GM18498 (cell line): ENCODE results near the gene PIK3CA.
"Not testable (repeated sequence)": the region's sequence is repeated elsewhere in the genome, so short reads cannot be mapped to it uniquely, and the experiment has no call there.

Experiments
- ATAC-seq: cut with Tn5 transposase; IDR thresholded peaks from one replicate; pipeline ENCODE4 v1.9.1; 2021; ENCODE audit warnings: mild to moderate bottlenecking, moderate library complexity; ENCODE audit not compliant: unreplicated experiment

PIK3CA gene

GRCh38 chr3:179196098-179196497 is 47.9 kb downstream of the PIK3CA start:
- peak; percentile 91 for ATAC-seq

DNA sequence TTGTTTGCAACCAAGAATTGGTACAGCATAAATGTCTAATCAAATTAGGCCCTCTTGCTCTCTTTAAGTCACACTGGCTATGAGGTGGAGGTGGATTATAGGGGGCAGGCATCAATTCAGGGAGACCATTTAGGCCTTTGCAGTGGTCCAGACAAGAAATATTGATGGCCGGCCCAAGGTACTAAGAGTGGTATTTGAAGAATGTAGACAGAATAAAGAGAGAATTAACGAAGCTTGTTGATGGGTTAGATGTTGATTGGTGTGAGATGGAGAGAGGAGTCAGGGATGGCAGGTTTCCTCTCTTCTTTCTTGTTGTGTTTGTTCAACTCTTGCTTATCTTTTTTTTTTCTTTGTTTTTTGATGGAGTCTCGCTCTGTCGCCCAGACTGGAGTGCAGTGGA is 48.5 kb downstream of the PIK3CA start:
- no peak for ATAC-seq

- no peak for ATAC-seq
Observed at GRCh38 chr3:179200790-179201189, 52.6 kb downstream of the PIK3CA start.

- not testable (repeated sequence) for ATAC-seq
Observed at GRCh38 chr3:179215550-179215949, 67.4 kb downstream of the PIK3CA start.

GRCh38 chr3:179218213-179218612 is 70.1 kb downstream of the PIK3CA start:
- not testable (repeated sequence) for ATAC-seq

- ATAC-seq, result no peak
Observed at GRCh38 chr3:179223548-179223947, 75.4 kb downstream of the PIK3CA start.

DNA sequence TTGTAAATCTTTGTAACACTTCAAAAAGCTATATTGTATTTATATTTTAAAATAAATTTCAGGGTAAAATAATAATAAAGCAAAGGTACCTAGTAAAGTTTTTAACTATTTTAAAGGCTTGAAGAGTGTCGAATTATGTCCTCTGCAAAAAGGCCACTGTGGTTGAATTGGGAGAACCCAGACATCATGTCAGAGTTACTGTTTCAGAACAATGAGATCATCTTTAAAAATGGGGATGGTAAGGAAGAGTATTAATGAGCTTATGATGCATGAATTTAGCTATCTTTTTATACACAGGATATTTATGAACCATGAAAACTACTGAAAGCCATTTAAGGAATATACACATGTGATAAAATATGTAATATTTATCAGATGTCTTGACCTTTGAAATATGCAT is 76.4 kb downstream of the PIK3CA start:
- no peak for ATAC-seq

GRCh38 chr3:179227349-179227748 is 79.2 kb downstream of the PIK3CA start:
- ATAC-seq, result no peak

- ATAC-seq, result no peak
Observed at GRCh38 chr3:179229177-179229576, 81.0 kb downstream of the PIK3CA start.

GRCh38 chr3:179233043-179233442 is 84.9 kb downstream of the PIK3CA start:
- ATAC-seq, result no peak

DNA sequence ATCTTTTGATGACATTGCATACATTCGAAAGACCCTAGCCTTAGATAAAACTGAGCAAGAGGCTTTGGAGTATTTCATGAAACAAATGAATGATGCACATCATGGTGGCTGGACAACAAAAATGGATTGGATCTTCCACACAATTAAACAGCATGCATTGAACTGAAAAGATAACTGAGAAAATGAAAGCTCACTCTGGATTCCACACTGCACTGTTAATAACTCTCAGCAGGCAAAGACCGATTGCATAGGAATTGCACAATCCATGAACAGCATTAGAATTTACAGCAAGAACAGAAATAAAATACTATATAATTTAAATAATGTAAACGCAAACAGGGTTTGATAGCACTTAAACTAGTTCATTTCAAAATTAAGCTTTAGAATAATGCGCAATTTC is 86.0 kb downstream of the PIK3CA start:
- ATAC-seq, result no peak

DNA sequence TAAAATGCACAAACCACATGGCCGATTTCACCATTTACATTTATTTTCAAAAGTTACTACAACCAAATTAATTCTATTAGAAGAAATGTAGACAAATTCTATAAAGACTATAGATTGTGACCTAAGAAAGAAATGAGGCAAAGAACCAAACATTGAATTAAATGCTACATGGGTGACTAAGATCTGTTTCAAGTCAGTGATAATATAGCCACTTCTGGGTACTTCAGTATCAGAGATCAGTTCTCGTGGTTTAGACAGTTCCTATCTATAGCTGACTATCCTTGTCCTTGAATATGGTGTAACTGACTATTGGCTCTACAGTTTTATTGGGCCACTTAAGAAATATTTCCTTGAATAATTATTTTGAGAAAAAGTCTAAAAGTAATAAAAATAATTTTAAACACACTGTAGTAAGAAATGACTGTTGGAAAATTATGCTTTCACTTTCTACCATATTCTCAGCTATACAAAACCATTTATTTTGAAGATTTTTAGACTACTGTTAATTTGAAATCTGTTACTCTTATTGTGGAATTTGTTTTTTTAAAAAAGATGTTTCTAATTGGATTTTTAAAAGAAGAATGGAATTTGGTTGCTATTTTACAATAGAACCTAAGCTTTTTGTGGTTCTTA is 88.6 kb downstream of the PIK3CA start:
- peak; percentile 84 for ATAC-seq

DNA sequence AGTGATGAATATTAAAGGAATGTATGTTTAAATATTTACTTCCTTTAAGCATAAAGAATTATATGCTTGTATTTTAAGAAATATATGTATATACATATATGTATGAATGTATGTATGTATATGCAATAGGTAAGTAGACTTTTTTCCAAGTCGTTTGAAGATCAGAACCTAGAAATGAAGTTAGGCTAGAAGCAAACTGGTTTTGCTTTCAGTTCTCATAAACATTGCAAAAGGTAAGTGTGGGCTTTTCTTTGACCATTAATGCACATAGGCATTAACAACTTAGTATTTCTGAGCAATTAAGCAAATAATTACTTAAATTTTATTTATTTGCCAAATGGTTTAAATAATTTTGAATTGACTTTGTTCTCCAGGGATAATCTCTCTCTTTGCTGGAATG is 92.1 kb downstream of the PIK3CA start:
- not testable (repeated sequence) for ATAC-seq

GRCh38 chr3:179242859-179243258 is 94.7 kb downstream of the PIK3CA start:
- ATAC-seq, result not testable (repeated sequence)

DNA sequence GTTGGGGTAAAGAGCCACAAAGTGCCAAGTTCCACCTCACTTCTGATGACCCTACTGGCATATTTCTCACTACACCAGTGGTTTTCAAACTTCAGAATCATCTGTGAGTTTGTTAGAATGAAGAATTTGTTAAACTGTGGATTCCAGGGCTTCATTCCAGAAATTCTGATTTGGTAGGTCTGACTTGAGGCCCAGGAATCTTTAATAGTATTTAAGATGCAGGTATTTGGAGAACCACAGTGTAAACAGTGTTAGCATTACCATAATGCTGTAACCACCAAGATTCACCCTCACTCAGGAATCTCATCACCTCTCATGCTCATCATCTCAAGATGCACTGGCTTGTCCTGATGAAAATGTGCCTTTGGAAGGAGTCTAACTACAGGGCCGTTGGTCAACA is 96.7 kb downstream of the PIK3CA start:
- ATAC-seq, result no peak

DNA sequence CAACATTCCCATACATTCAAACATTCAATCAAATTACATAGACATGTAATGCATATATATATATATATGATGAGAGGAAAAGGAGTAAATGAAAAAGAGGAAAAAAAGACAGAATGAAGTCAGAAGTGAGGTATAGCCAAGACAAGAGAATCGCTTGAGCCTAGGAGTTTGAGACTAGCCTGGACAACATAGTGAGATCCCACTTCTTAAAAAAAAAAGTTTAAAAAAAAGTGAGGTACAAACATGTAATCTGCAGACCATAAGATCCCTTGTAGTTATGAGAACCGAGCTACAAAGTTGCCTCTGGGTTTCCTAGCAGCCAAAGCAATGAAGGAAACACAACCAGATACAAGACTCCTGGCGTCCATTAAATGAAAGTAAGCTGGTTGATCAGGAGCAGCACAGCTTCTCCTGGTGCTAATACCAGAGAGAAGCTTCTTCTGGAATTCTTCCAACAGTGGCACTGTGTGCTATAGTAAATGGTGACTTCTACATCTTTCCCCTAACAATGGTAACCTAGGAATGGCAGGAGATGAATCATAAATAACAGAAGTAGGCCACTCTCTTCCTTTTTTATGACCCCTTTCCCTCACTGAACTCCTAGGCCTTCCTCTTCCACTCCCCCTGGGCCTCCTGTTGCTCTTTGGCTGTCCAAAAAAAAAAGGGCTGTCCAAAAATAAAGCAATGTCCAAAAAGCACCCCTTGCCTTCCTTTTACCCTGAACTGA is 99.3 kb downstream of the PIK3CA start:
- ATAC-seq, result no peak

- no peak for ATAC-seq
Observed at GRCh38 chr3:179250803-179251476, 102.8 kb downstream of the PIK3CA start, which contains the start of gene KCNMB3. Gene KCNMB3 (minus strand): TSS chr3:179251114. CDS start chr3:179250990, 124 bp downstream.

DNA sequence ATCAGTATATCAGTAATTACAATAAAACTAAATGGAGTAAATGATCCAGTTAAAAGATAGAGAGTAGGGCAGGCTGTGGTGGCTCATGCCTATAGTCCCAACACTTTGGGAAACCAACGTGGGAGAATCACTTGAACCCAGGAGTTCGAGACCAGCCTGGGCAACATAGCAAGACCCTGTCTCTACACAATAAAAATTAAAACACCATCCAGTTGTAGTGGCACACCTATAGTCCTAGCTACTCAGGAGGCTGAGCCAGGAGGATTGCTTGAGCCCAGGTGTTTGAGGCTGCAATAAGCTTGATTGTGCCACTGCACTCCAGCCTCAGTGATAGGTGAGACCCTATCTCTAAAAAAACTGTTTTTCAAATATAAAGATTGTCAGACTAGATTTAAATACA is 108.7 kb downstream of the PIK3CA start:
- ATAC-seq, result no peak

GRCh38 chr3:179257742-179258141 is 109.6 kb downstream of the PIK3CA start:
- ATAC-seq, result not testable (repeated sequence)

DNA sequence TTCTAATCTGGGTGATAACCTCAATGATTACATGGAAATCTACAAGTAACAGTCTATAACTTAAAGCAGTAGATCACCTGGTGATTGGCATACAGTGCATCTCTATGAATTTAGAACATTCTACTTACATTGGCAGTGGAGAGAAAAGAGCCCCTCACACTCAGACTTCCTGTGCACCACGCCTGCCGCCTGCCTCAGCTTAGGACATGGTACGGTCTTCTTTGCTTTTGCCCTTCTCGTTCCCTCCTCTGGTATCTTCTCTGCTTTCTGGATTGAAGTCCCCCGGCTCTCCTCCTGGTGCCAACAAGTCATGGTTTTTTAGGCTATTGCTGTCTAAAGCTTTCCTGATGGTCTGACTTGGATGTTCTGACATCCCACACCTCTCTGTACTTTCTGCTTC is 110.7 kb downstream of the PIK3CA start:
- no peak for ATAC-seq

GRCh38 chr3:179259959-179260756 is 112.0 kb downstream of the PIK3CA start:
- not testable (repeated sequence) for ATAC-seq
